Keratinocyte (primary cell): ENCODE data around the gene CCER1. TPM values are rescaled to one million over a fixed set of nuclear protein-coding genes. Genes with fewer than 3 reads are reported as not detected.
A peak's percentile ranks its signal among the peaks of the same experiment; 100 is the strongest.

Source experiments
- DNase-seq: peaks from one replicate; pipeline ENCODE4 v3.0.0-alpha.2; 2011; ENCODE audit warnings: low read depth, missing footprints, low spot score
- FAIRE-seq: peaks from 2 replicates; lab custom pipeline; 2011; peaks lifted over from hg19 to GRCh38; lab: Jason Lieb, UNC
- H2AFZ ChIP-seq: 2 replicates; pipeline ENCODE4 v1.6.0; 2012; ENCODE audit warnings: low read length, control low read depth, inconsistent platforms; ENCODE audit not compliant: control insufficient read depth
- H3K27ac ChIP-seq: 2 replicates; pipeline ENCODE4 v1.5.1; 2011; ENCODE audit warnings: low read length; ENCODE audit not compliant: control insufficient read depth, insufficient read depth
- H3K27me3 ChIP-seq: 3 replicates; pipeline ENCODE4 v1.6.0; 2011; ENCODE audit warnings: low read length; ENCODE audit not compliant: control insufficient read depth, insufficient read depth; ENCODE audit errors: extremely low read depth
- H3K36me3 ChIP-seq, 2 experiments: 2 replicates in 1 of 2; 3 replicates in 1 of 2; pipeline ENCODE4 v1.5.1; 2011; ENCODE audit warnings: low read length in 2 of 2, mild to moderate bottlenecking in 1 of 2; ENCODE audit not compliant: control insufficient read depth in 2 of 2, insufficient read depth in 2 of 2; ENCODE audit errors: extremely low read depth in 1 of 2
- H3K4me1 ChIP-seq: 3 replicates; pipeline ENCODE4 v1.5.1; 2011; ENCODE audit warnings: low read length; ENCODE audit not compliant: control insufficient read depth, insufficient read depth; ENCODE audit errors: extremely low read depth
- H3K4me2 ChIP-seq: 3 replicates; pipeline ENCODE4 v1.6.0; 2011; ENCODE audit warnings: low read depth, low read length; ENCODE audit not compliant: control insufficient read depth, insufficient read depth; ENCODE audit errors: extremely low read depth
- H3K4me3 ChIP-seq, 3 experiments: fragments of 200-600 bp in 1 of 3; sonication (generic) in 1 of 3; 2 replicates in 2 of 3; 3 replicates in 1 of 3; pipeline ENCODE4 v1.5.1; 2011 to 2016; ENCODE audit warnings: low read length in 3 of 3, mild to moderate bottlenecking in 3 of 3, control low read depth in 2 of 3, inconsistent platforms in 1 of 3, low read depth in 1 of 3, mixed read lengths in 1 of 3, mixed run types in 1 of 3, moderate library complexity in 1 of 3; ENCODE audit not compliant: control insufficient read depth in 2 of 3, insufficient read depth in 2 of 3; ENCODE audit errors: extremely low read depth in 1 of 3
- H3K79me2 ChIP-seq: 2 replicates; pipeline ENCODE4 v1.6.0; 2012; ENCODE audit warnings: low read length; ENCODE audit not compliant: control insufficient read depth, insufficient read depth
- H3K9ac ChIP-seq: 3 replicates; pipeline ENCODE4 v1.6.0; 2011; ENCODE audit warnings: low read length; ENCODE audit not compliant: control insufficient read depth, insufficient read depth; ENCODE audit errors: extremely low read depth
- H3K9me1 ChIP-seq: 3 replicates; pipeline ENCODE4 v1.6.0; 2011; ENCODE audit warnings: low read length; ENCODE audit not compliant: control insufficient read depth, insufficient read depth; ENCODE audit errors: extremely low read depth
- H3K9me3 ChIP-seq: 2 replicates; pipeline ENCODE4 v1.5.1; 2012; ENCODE audit warnings: low read depth, low read length; ENCODE audit not compliant: control insufficient read depth
- H4K20me1 ChIP-seq: 3 replicates; pipeline ENCODE4 v1.6.0; 2011; ENCODE audit warnings: low read length; ENCODE audit not compliant: control insufficient read depth, insufficient read depth; ENCODE audit errors: extremely low read depth
- CTCF ChIP-seq, 3 experiments: IDR thresholded peaks in 1 of 3; conservative IDR thresholded peaks in 1 of 3; optimal IDR thresholded peaks in 1 of 3; 2 replicates in 2 of 3; 3 replicates in 1 of 3; pipeline versions ENCODE3 to v1.5.1; 2011; ENCODE audit warnings: low read length in 3 of 3, mild to moderate bottlenecking in 3 of 3, moderate library complexity in 2 of 3, control low read depth in 1 of 3, inconsistent platforms in 1 of 3; ENCODE audit not compliant: insufficient read depth in 2 of 3; ENCODE audit errors: extremely low read depth in 1 of 3
- EZH2 ChIP-seq: IDR thresholded peaks from one replicate; pipeline ENCODE4 v1.6.1; 2012; ENCODE audit warnings: inconsistent platforms, mild to moderate bottlenecking, low read length, moderate library complexity
- dilution Hi-C: fragments of 300-500 bp; cut with MboI; formaldehyde crosslinking; loops from one replicate; pipeline ENCODE4 v1.7.0; 2020; ENCODE audit warnings: low sequenced_read_pairs; ENCODE audit not compliant: extremely low pct_ligation_motif_present
- polyA plus RNA-seq, 5 experiments: library from polyadenylated mRNA; depleted of rRNA in 3 of 5; stranded (reverse) in 3 of 5; stranded (forward) in 1 of 5; unstranded in 1 of 5; fragments of >200 nt; gene quantifications; 1 replicate in 1 of 5; 2 replicates in 3 of 5; 3 replicates in 1 of 5; pipeline versions ENCODE4 v1.2.1 to v1.2.3, GENCODE V29; 2011 to 2012; ENCODE audit warnings: missing spikeins in 2 of 5, low read depth in 1 of 5, low replicate concordance in 1 of 5

CCER1 gene
- polyA plus RNA-seq, 1 donor (not counting 4 experiments of a cell fraction or from before 2014, with no cell fraction given): not detected

GRCh38 chr12:90924406-90924805 lies 30.6 kb downstream of the CCER1 start:
- no peaks in the 10 kb centered on the region for H3K27me3 ChIP-seq
- H2AFZ ChIP-seq: no peak overlapping the region
- H3K4me1 ChIP-seq: peaks cover 5% of the 10 kb centered on the region
- no peak overlapping the region for H3K27ac ChIP-seq
- no peak for FAIRE-seq
- no peaks in the 10 kb centered on the region for H3K9me1 ChIP-seq
- no peak overlapping the region for H3K9ac ChIP-seq
- no peak overlapping the region for H3K4me3 ChIP-seq
- no peaks in the 10 kb centered on the region for H3K36me3 ChIP-seq
- H3K79me2 ChIP-seq: no peaks in the 10 kb centered on the region
- TF ChIP-seq EZH2 (no peak), CTCF (optimal IDR thresholded peaks at IDR 0.05 in 1 of 3, IDR thresholded peaks at IDR 0.05 in 1 of 3, conservative IDR thresholded peaks at IDR 0.05 in 1 of 3; ENCODE audit: extremely low read depth in 1 of 3, insufficient read depth in 2 of 3, low read length in 3 of 3) (no peak)
- H3K9me3 ChIP-seq: no peaks in the 10 kb centered on the region
- H3K4me2 ChIP-seq: no peak overlapping the region
- no peak for DNase-seq
- no peaks in the 10 kb centered on the region for H4K20me1 ChIP-seq
- dilution Hi-C loops: no loop called here

- Histone ChIP-seq H3K27ac (no peak overlapping the region), H3K9ac (no peak overlapping the region), H4K20me1 (no peaks in the 10 kb centered on the region), H2AFZ (no peak overlapping the region), H3K4me1 (peaks cover 5% of the 10 kb centered on the region), H3K9me3 (no peaks in the 10 kb centered on the region), H3K36me3 (no peaks in the 10 kb centered on the region), H3K4me2 (no peak overlapping the region), H3K27me3 (no peaks in the 10 kb centered on the region), H3K79me2 (no peaks in the 10 kb centered on the region), H3K4me3 (no peak overlapping the region), H3K9me1 (no peaks in the 10 kb centered on the region)
- DNase-seq (no peak), FAIRE-seq (peak; percentile 43)
- TF ChIP-seq EZH2 (no peak), CTCF (optimal IDR thresholded peaks at IDR 0.05 in 1 of 3, IDR thresholded peaks at IDR 0.05 in 1 of 3, conservative IDR thresholded peaks at IDR 0.05 in 1 of 3; ENCODE audit: extremely low read depth in 1 of 3, insufficient read depth in 2 of 3, low read length in 3 of 3) (no peak)
- dilution Hi-C loops: no loop called here
Measured at GRCh38 chr12:90922145-90922627, 32.8 kb downstream of the CCER1 start.
